B cell (primary cell): ENCODE measurements around the gene TMEM233. TPM values are rescaled to one million over a fixed set of nuclear protein-coding genes. Genes with fewer than 3 reads are reported as not detected.
A peak's percentile ranks its signal among the peaks of the same experiment; 100 is the strongest.

ENCODE experiments used
- ATAC-seq: fragments of 200-7000 bp; cut with Tn5 transposase; one replicate; pipeline ENCODE4 v1.10.0; 2021; ENCODE audit warnings: low read depth, mild to moderate bottlenecking, moderate number of reproducible peaks, moderate library complexity
- CTCF ChIA-PET: fragments of 350-600 bp; sonication (Branson Sonifier 250); formaldehyde crosslinking; loops from one replicate; lab custom pipeline; 2021; ENCODE audit warnings: antibody characterized with exemption, inconsistent platforms; lab: Charles Lee
- POLR2A ChIA-PET: fragments of 350-600 bp; sonication (Branson Sonifier 250); formaldehyde crosslinking; loops from one replicate; lab custom pipeline; 2021; ENCODE audit warnings: antibody characterized with exemption; lab: Charles Lee
- DNase-seq: peaks from one replicate; pipeline ENCODE4 v3.0.0; 2013
- H2AFZ ChIP-seq: 2 replicates; pipeline ENCODE4 v1.6.1; 2012; ENCODE audit warnings: mild to moderate bottlenecking, low read depth, low read length; ENCODE audit not compliant: insufficient read depth, poor library complexity, severe bottlenecking
- H3K27ac ChIP-seq, 2 donors: 1 replicate in 1 of 2; 2 replicates in 1 of 2; pipeline ENCODE4 v1.5.1; 2012 to 2013; ENCODE audit warnings: low read length in 2 of 2, mild to moderate bottlenecking in 2 of 2, moderate library complexity in 1 of 2
- H3K27me3 ChIP-seq, 4 experiments: fragments of 200-600 bp in 1 of 4; sonication (generic) in 1 of 4; replicated peaks in 1 of 4; 1 replicate in 2 of 4; 2 replicates in 2 of 4; pipeline versions ENCODE4 v1.6.1 to v1.7.0; 2013 to 2016; ENCODE audit warnings: low read length in 3 of 4, mild to moderate bottlenecking in 2 of 4, mixed read lengths in 1 of 4, moderate library complexity in 1 of 4; ENCODE audit not compliant: insufficient read depth in 4 of 4, control insufficient read depth in 3 of 4; ENCODE audit errors: control extremely low read depth in 1 of 4
- H3K36me3 ChIP-seq, 2 experiments: replicated peaks in 1 of 2; 1 replicate in 1 of 2; 2 replicates in 1 of 2; pipeline versions ENCODE4 v1.6.1 to v1.7.1; 2013; ENCODE audit warnings: low read length in 1 of 2; ENCODE audit not compliant: insufficient read depth in 2 of 2, control insufficient read depth in 1 of 2; ENCODE audit errors: control extremely low read depth in 1 of 2, extremely low read depth in 1 of 2
- H3K4me1 ChIP-seq, 2 donors: fragments of 200-600 bp in 1 of 2; sonication (generic) in 1 of 2; 1 replicate in 1 of 2; 2 replicates in 1 of 2; pipeline versions ENCODE4 v1.5.1 to v1.6.1; 2013 to 2017; ENCODE audit warnings: low read length in 2 of 2; ENCODE audit not compliant: control insufficient read depth in 2 of 2, insufficient read depth in 2 of 2
- H3K4me2 ChIP-seq: replicated peaks from 2 replicates; pipeline ENCODE3; 2012; ENCODE audit warnings: mild to moderate bottlenecking, low read depth, low read length; ENCODE audit not compliant: poor library complexity, severe bottlenecking
- H3K4me3 ChIP-seq, 5 experiments: fragments of 200-600 bp in 1 of 5; sonication (generic) in 1 of 5; 1 replicate in 3 of 5; 2 replicates in 2 of 5; pipeline versions ENCODE4 v1.5.1 to v1.7.0; 2011 to 2016; ENCODE audit warnings: low read length in 4 of 5, mild to moderate bottlenecking in 4 of 5, low read depth in 2 of 5, control low read depth in 1 of 5, moderate library complexity in 1 of 5; ENCODE audit not compliant: insufficient read depth in 1 of 5; ENCODE audit errors: control extremely low read depth in 1 of 5, extremely low read depth in 1 of 5
- H3K79me2 ChIP-seq: fragments of 200-600 bp; sonication (generic); one replicate; pipeline ENCODE4 v1.6.0; 2016; ENCODE audit warnings: low read length; ENCODE audit not compliant: control insufficient read depth, insufficient read depth
- H3K9ac ChIP-seq: fragments of 200-600 bp; sonication (generic); 2 replicates; pipeline ENCODE4 v1.6.1; 2017; ENCODE audit warnings: mild to moderate bottlenecking, low read length, moderate library complexity
- H3K9me3 ChIP-seq, 3 donors: one replicate each; pipeline versions ENCODE4 v1.6.1 to v1.7.1; 2013; ENCODE audit warnings: low read length in 2 of 3; ENCODE audit not compliant: control insufficient read depth in 2 of 3, insufficient read depth in 1 of 3; ENCODE audit errors: control extremely low read depth in 1 of 3
- H4K20me1 ChIP-seq: 2 replicates; pipeline ENCODE4 v1.6.0; 2012; ENCODE audit warnings: mild to moderate bottlenecking, low read length; ENCODE audit not compliant: insufficient read depth, control insufficient read depth, poor library complexity, severe bottlenecking
- H3K27ac Mint-ChIP-seq: one replicate; pipeline ENCODE4 v1.8.0; 2021; ENCODE audit warnings: mixed read lengths
- H3K27me3 Mint-ChIP-seq: one replicate; pipeline ENCODE4 v1.8.0; 2021; ENCODE audit warnings: mixed read lengths
- H3K4me1 Mint-ChIP-seq: one replicate; pipeline ENCODE4 v1.8.0; 2021; ENCODE audit warnings: mixed read lengths
- H3K4me3 Mint-ChIP-seq: one replicate; pipeline ENCODE4 v1.8.0; 2021; ENCODE audit warnings: mixed read lengths
- H3K9me3 Mint-ChIP-seq: one replicate; pipeline ENCODE4 v1.8.0; 2022; ENCODE audit warnings: mixed read lengths; ENCODE audit not compliant: insufficient read depth
- CTCF ChIP-seq: fragments of 200-600 bp; IDR thresholded peaks from one replicate; pipeline ENCODE4 v1.8.0; 2022; ENCODE audit warnings: antibody characterized with exemption, mild to moderate bottlenecking
- EZH2 ChIP-seq: IDR thresholded peaks from 2 replicates; pipeline ENCODE4 v1.6.1; 2012; ENCODE audit warnings: borderline replicate concordance, low read depth, mild to moderate bottlenecking, moderate library complexity, low read length; ENCODE audit not compliant: insufficient read depth, poor library complexity, severe bottlenecking
- WGBS: methylation state at CpG from one replicate; pipeline ENCODE4 v1.1.5; 2013; ENCODE audit warnings: missing lambda C conversion rate; ENCODE audit not compliant: insufficient coverage; 5-methylcytosine and 5-hydroxymethylcytosine counted together
- intact Hi-C: fragments of 100-400 bp; cut with micrococcal nuclease; formaldehyde crosslinking; loops from one replicate; pipeline ENCODE4 v1.10.0; 2022
- polyA plus RNA-seq: library from polyadenylated mRNA; depleted of rRNA; stranded (reverse); fragments of >200 nt; gene quantifications from 2 replicates; pipeline ENCODE4 v1.2.3, GENCODE V29; 2012
- total RNA-seq, 2 donors: library from RNA; stranded (reverse); fragments of 120-200 nt in 1 of 2; gene quantifications; 1 replicate in 1 of 2; 2 replicates in 1 of 2; pipeline versions ENCODE4 v1.2.3 to v1.2.4, GENCODE V29; 2013 to 2022

TMEM233 gene
- total and polyA plus RNA-seq, 2 donors (not counting 1 experiment from before 2014, with no cell fraction given) = not detected

GRCh38 chr12:119671070-119671469 lies 77.5 kb downstream of the TMEM233 start:
- intact Hi-C loops = no loop called here
- Mint-ChIP-seq H3K27me3 (no peaks in the 10 kb centered on the region), H3K9me3 (no peaks in the 10 kb centered on the region), H3K27ac (peak overlapping the region; percentile 17), H3K4me3 (peak overlapping the region; percentile 36), H3K4me1 (peaks cover 61% of the 10 kb centered on the region)
- H3K27me3 ChIP-seq = no peaks in the 10 kb centered on the region
- POLR2A ChIA-PET = no interaction called here
- no peak overlapping the region for H2AFZ ChIP-seq
- 88% methylated on average over 1 of the region's 3 CpGs for WGBS
- H3K4me1 ChIP-seq = peaks cover 23 to 30% of the 10 kb centered on the region in 2 donors
- no peak overlapping the region for H3K4me2 ChIP-seq
- H3K9ac ChIP-seq = no peak overlapping the region
- H3K27ac ChIP-seq = peak overlapping the region in 1 of 2 donors; percentile 16
- no peak for TF ChIP-seq CTCF
- TF ChIP-seq EZH2 = no peak
- peaks cover 16 to 54% of the 10 kb centered on the region in 2 experiments for H3K36me3 ChIP-seq
- no peak for DNase-seq
- no peaks in the 10 kb centered on the region for H3K9me3 ChIP-seq
- H3K4me3 ChIP-seq = no peak overlapping the region
- no peaks in the 10 kb centered on the region for H4K20me1 ChIP-seq
- ATAC-seq = no peak
- H3K79me2 ChIP-seq = peaks cover 10% of the 10 kb centered on the region
- CTCF ChIA-PET = no interaction called here

DNA sequence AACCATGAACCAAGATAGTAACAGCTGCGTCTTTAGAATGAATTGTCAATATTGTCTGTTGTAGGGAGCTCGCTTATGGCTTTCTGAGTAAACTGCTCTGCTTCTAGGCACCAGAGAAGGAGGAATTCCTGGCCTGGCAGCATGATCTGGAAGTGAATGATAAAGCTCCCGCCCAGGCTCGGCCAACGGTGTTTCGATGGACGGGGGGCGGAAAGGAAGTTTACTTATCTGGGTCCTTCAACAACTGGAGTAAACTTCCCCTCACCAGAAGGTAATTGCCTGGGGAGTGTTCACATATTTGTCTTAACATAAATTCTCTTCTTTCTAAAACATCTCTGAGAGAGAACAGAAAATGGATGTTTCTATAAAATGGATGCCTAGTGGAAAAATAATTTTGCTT lies 78.6 kb downstream of the TMEM233 start:
- H3K4me2 ChIP-seq = no peak overlapping the region
- no peaks in the 10 kb centered on the region for H3K27me3 ChIP-seq
- no peak overlapping the region for H3K4me3 ChIP-seq
- 100% methylated on average over 2 of the region's 8 CpGs for WGBS
- Mint-ChIP-seq H3K27me3 (no peaks in the 10 kb centered on the region), H3K9me3 (no peaks in the 10 kb centered on the region), H3K27ac (no peak overlapping the region), H3K4me3 (no peak overlapping the region), H3K4me1 (peaks cover 50% of the 10 kb centered on the region)
- H3K79me2 ChIP-seq = peaks cover 8% of the 10 kb centered on the region
- no peak for ATAC-seq
- H3K36me3 ChIP-seq = peaks cover 17 to 65% of the 10 kb centered on the region in 2 experiments
- H3K4me1 ChIP-seq = peaks cover 12 to 20% of the 10 kb centered on the region in 2 donors
- CTCF ChIA-PET = no interaction called here
- DNase-seq = no peak
- intact Hi-C loops = no loop called here
- TF ChIP-seq EZH2 (no peak), CTCF (no peak)
- no peak overlapping the region for H3K27ac ChIP-seq
- POLR2A ChIA-PET = no interaction called here
- H2AFZ ChIP-seq = no peak overlapping the region
- H3K9ac ChIP-seq = no peak overlapping the region
- H4K20me1 ChIP-seq = no peaks in the 10 kb centered on the region
- no peaks in the 10 kb centered on the region for H3K9me3 ChIP-seq
